HG03175 (cell line): Measurements from ENCODE around the gene ODC1.
A peak's percentile ranks its signal among the peaks of the same experiment; 100 is the strongest.
"Not testable (repeated sequence)": the region's sequence is repeated elsewhere in the genome, so short reads cannot be mapped to it uniquely, and the experiment has no call there.

Source experiments
- ATAC-seq: cut with Tn5 transposase; IDR thresholded peaks from one replicate; pipeline ENCODE4 v1.9.1; 2021; ENCODE audit warnings: mild to moderate bottlenecking, moderate library complexity; ENCODE audit not compliant: unreplicated experiment

The ODC1 gene

DNA sequence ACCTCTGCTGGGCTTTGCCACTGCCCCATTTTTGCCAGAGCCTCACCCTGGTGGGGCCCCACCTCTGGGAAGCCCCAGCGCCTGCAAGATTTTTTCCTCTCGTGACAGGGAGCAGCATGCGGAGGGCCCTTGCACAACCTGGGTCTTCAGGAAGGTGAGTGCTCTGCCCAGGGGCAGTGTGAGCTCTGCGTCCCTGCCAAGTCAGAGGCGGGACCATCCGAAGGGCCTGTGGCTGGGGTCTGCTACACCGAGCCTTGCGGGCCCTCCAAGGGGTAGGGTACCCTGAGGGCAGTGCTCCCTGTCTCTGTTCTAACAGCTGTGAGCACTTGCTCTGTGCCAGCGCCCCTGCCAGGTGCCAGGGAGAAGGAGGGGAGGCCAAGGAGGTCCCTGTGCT, 5.8 kb upstream of the ODC1 start:
- ATAC-seq: no peak

DNA sequence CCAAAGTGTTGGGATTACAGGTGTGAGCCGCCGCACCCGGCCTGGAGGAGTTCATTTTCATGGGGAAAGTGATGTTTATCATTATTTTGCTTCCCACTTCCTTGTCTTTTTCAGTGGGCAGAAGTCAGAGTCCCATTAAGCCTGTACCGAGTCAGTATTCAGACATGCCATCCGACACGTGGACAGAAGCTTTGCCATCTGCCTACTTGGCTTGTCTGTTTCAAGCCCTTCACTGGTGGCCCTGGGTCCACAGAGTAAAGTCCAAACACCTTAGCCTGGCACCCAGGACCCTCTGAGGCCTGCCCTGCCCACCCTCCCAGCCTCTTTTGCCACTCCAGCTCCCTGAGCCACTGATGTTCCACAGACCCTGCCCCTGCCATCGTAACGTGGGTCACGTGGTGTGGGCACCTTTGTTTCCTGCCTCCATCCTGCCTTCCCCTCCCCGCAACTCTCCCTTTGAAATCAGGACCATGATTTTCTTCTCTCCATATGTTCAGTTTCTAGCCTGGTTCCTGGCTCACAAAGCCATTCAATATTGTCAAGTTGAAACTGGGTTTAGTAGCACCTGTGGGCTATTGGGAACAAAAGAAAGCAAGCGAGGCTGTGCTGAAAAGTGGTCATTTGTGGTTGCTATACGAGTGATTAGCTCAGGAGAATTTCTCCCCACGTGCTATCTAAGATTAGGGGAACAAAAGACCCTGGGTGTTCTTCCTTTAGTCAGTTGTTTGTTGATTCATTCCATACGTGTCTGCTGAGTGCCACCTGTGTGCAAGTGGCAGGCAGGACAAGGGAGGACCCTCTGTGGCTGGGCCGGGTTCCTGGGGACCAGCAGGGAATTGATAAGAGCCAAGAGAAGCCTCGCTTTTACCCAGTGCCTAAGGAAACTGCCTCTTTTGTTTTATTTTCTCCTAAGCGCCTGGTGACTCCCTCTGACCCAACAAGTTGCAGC, 5.1 kb upstream of the ODC1 start:
- no peak for ATAC-seq

DNA sequence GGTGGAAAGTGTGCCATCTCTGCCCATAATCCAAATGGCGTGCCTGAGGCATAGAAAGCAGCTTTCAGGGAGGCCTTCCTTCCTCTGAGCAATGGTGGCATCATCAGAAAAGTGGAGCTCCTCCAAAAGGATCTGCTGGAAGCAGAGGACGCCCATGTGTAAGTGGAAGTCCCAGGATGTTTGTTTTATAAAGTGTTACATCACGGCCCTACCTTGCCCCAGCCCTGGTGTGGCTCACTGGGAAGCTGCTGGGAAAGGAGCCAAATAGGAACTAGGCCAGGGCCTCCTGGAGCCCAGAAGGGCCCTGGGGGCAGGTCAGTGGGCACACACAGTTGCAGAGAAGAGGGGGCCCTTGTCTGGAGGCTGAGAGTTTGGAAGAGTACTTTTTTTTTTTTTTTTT, 4.2 kb upstream of the ODC1 start:
- no peak for ATAC-seq

DNA sequence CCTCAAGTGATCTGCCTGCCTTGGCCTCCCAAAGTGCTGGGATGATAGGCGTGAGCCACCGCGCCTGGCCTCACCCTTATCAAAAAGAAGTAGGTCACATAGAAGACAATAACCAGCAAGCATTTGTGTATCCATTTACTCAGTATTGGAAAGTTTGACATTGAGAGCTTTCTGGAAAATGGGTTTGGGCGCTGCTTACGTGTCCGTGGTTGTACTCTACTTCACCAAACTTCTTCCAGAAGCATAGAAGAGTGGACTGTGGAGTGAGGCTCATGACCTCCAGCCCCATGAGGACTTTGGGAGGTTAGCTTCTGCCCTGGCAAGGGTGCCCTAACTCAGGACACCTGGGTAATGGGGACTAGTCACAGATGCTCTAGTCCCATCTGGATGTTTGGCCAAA, 3.7 kb upstream of the ODC1 start:
- no peak for ATAC-seq

DNA sequence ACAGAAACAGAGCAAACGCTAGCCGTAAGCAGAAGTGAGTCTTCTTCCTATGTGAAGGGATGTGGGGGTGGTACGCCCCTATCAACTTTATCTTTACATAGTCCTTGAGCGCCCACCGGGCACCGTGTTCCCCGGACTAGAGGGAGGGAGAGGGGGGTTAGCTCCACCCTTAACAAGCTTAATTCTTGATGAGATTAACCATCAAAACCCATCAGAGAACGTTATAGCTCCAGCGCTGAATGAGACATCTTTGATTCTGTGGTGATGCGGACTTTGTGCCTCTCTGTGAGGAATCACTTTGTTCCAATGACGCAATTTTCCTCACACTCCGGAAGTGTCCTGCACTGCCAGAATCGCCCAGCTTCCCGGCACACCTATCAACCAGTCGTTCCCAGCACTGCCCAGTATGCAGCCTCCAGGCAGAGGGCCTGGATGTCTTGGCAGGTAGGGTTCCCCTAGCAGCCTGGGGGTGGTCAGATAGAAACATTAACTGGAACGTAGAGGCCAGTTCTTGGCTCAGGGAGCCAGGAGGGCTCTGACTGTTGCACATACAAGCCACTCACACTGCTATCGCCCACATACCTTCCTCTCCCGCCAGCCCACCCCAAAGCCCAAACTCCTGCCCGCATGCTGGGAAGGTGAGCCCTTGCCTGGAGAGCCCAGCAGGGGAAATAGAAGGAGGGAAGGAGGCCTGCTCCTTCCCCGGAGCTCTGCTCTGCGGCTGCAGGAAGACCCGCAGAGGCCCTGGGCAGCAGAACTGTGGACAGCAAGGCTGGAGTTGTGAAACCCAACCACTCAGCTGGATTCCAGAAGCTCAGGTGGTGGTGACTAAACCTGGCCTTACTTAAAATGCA, 1.9 kb upstream of the ODC1 start:
- ATAC-seq: no peak

DNA sequence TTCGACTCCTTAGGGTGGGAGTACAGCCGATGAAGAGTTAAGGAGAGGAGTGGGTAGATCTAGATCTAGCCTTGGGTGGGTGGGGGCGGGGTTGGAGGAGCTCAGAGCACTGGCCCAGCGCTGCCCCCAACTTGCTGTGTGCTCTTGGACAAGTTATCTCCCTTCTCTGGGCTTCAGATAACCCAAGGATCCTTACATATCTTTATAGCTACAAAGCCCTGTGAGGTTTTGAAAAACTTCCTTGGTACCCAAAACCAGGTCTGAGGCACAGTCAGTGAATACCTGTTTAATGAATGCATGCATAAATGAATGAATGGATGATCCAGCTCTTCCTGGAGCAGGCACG, 1.3 kb upstream of the ODC1 start:
- ATAC-seq: no peak

DNA sequence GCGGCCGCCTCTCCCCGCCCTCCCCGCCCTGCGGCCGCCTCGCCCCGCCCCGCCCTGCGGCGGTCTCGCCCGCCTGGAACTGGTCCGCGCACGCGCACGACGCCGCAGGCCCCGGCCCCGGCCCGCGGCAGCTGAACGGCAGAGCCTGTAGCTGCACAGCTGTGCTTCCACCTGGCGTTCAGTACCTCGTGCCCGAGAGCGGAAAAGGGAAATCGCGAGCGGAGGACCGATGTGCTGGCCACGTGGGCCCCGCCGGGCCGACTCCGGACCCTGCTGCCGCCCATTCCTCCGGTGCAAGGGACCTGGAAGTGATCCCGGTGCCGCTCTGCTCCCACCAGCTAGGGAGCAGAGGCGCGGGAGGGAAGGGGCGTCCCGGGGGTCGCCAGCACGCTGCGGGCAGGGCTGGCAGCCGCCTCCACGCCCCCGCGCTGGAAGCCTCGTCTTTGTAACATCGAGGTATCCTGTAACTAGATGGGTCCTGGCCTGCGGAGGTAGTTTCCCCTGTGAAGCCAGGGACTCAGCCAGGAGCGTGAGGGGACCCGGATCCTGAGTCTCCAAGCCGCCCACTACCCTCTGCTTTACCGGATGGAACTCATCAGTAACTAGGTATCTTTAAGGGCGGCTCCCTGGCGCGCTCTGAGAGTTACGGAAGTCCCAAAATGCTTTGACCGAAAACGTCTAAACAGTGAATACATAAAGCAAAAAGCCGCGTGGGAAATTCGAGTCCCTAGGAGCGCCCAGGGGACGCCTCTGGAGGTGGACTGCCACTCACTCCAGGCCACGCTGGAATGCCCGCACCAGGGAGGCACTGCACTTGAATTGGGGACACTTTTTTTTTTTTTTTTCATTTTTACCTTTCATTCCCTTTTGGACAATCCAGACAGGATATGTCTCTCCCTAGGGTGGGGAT, 704 bp upstream of the ODC1 start:
- peak; percentile 68 for ATAC-seq

DNA sequence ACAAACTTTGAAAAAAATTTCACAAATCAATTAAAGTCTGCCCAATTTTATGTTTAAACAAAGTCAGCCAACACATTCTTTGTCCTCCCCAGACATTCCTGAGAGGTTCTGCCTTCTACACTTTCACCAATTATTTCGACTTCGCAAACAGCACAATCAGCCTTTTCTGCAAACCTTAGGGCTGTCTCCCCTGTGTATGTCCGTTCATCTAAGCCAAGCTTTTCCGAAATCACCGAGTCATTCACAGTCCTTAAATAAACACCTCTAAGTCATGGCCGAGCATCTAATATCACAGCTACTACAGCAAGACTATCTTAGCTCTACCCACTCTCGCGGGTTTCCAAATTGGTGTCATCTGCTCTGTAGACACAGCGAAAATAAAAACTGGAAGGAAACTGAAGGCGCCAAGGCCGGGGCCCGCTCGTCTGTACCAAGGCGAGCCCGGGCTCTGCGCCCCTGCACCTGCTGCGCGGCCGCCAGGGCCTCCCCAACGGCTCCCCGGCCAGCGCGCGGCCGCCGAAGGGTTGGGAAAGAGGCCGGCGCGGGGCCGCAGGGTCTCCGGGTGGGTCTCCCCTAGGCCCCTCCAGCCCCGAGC, 730 bp downstream of the ODC1 start:
- ATAC-seq: peak; percentile 19

DNA sequence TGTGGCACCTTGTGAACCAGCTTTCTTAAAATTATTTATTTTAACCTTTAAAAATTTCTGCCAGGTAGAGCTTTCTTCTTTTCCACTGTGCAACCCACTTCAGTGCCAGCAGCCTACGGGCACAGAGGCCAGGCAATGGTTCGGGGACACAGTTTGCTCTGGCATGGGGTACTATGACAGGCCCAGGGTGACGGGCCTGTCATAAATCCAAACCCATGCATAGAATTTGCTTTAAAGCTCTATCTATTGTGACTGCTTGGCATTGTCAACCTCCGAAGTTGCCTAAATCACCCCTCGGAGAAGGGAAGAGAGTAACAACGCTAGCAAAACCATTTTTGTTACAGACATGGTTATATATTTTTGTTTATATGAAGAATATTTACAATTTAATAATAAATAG, 1.5 kb downstream of the ODC1 start:
- no peak for ATAC-seq

DNA sequence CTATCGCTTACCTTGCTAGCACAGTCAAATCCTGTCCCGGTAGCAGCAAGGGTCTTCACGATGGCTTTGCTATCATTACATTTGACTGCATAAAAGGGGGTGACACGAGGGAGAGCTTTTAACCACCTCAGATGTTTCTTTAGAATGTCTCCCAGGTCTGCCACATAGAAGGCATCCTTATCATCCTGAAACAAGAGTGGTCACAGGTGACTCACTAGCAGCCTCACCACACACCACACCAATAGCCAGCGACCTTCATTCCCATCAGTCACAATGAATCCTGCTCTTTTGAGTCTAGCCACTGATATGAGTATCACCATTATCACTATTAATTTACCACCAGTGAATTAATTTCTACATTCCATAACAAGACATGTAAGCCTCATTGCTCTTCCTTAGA, 3.7 kb downstream of the ODC1 start:
- ATAC-seq: no peak

DNA sequence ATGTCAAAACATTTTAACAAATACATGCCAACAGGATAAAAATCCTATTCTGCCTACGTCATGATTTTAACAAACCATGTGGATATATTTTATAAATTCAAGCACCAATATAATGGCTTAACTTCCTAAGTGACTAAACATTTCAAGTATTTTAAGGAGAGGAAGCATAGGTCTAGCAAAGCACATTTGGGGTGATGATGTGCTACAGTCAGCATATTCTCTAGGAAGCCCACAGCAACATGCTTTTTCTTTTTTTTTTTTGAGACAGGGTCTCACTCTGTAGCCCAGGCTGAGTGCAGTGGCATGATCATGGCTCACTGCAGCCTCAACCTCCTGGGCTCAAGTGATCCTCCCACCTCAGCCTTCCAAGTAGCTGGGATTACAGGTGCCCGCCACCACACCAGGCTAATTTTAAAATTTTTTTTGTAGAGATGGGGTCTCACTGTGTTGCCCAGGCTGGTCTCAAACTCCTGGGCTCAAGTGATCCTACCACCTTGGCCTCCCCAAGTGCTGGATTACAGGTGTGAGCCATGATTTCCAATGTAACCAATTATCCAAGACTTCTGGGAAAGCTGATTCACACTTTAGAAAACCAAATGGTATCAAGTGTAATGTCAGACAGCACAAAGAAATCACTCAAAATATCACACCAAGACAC, 5.5 kb downstream of the ODC1 start:
- not testable (repeated sequence) for ATAC-seq

DNA sequence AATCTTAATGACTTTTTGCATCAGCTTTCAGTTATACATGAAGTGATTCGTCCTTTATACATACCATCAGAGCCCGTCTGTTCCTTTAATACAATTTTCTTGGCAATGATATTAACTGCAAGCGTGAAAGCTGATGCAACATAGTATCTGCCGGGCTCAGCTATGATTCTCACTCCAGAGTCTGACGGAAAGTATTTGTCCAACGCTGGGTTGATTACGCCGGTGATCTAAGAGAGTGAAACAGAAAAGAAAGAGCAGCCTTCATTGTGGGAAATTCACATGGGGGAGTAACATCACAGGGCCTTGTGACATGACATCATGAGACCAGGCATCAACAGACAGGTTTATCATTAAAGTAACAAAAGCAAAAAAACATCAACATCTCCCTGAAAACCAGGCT, 6.2 kb downstream of the ODC1 start:
- ATAC-seq: no peak

DNA sequence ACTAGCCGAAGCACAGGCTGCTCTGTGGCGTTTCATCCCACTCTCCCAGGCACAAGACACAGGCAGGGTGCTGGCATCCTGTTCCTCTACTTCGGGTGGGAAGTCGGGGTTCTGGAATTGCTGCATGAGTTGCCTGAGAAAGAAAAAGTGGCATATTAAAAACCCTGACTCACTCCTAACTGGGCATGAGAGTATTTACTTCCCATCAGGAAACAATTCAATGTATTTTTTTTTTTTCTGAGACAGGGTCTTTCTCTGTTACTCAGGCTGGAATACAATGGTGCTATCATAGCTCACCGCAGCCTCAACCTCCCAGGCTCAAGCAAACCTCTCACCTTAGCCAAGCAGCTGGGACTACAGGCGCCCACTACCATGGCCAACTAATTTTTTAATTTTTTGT, 7.4 kb downstream of the ODC1 start:
- ATAC-seq: no peak

DNA sequence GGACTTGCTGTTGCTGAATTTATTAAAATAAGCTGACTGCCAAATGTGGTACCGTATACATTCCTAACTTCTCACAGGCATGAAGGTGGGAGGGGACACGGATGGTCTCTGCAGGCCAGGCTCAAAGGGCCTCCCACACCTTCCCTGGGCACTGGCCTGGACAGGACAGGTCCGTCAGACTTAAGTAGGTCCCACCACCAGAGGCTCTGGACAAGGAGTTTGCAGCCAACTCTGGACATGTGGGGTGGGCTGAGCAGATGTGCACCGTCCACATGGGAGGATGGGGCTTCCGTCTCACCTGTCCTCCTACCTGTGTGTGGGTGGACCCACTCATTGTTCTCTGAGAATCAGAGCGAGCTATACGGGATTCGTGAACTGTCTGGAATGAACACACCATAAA, 8.2 kb downstream of the ODC1 start:
- ATAC-seq: no peak

DNA sequence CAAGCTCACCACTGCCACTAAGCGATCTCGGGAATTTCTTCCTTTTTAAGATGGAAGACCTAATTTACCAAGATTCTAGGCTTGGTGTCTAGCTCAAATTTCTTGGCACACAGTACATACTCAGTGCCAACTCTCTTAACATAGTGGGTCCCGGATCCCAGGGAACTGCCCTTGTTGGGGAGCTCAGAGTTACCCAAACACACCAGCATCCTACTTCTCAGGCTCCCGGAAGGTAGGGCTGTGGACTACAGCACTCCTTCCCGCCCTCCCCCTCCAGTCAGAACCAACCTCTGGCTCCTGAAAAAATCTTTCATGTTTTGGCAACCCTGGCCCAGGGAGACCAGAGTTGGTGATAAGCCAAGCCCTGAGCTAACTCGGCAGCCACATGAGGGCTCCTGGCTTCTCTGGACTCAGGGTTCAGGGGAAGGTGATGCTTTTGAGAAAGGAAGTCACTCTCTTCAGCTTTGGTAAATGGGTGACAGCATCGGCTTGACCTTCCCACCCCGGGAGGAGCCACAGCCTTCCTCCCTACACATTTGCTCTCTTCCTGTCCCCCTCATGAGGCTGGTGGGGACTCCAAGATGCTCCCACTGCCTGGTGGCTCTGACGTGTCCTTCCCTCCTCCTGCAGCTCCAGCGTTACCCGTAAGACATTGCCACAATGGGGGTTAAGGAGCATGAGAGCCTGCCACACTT, 8.8 kb downstream of the ODC1 start:
- ATAC-seq: no peak

DNA sequence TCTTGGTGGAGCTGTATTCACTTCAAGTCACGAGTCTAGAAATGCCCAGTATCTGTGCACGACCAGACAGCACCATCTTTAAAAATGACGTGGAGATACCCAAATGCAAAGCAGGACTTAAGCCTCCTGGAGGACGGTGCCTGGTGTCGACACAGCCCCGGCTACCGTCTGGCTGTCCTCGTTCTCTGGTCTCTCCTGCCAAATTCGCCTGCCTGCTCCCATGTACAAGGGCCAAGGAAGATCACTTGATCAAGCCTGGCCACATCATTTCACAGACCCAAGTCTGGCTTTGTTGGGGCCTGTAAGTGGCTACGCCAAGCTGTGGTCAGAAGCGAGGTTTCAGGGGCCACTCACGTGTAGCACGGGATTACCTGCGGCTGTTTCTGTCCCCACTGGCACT, 9.4 kb downstream of the ODC1 start:
- ATAC-seq: no peak

DNA sequence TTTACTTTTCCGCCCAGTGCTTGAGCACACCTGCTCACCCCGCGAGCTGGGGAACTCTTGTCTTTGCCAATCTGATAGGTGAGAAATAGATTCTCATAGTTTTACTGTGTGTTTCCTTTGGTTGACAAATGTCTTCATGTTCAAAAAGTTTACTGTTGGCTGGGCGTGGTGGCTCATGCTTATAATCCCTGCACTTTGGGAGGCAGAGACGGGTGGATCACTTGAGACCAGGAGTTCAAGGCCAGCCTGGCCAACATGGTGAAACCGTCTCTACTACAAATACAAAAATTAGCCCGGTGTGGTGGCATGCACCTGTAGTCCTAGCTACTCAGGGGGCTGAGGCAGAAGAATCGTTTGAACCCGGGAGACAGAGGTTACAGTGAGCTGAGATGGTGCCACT, 10.3 kb downstream of the ODC1 start:
- ATAC-seq: no peak

DNA sequence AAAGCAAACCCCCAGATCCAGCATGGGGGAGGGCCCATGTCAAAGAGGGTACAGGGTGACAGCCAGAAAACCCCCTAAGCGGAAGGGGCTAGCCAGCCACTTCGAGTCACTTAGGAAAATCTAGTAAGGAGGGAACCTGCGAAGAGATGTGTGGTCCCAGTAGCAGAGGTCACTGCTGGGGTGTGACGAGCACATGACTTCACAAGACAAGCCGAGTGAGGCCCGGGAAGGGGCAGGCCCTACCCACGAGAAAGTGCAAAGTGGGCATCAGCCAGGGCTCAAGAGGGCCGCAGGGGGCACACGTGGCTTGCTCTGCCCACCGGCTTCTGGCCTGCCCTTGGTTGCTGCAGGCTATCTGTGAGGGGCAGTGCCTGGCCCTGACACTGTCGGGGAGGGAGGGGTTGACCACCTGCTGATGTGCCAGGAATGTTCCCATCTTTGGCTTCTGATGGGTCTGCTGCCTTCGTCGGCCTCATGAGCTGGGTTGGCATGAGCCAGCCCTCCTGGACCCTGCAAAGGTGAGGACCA, 11.5 kb downstream of the ODC1 start:
- no peak for ATAC-seq

DNA sequence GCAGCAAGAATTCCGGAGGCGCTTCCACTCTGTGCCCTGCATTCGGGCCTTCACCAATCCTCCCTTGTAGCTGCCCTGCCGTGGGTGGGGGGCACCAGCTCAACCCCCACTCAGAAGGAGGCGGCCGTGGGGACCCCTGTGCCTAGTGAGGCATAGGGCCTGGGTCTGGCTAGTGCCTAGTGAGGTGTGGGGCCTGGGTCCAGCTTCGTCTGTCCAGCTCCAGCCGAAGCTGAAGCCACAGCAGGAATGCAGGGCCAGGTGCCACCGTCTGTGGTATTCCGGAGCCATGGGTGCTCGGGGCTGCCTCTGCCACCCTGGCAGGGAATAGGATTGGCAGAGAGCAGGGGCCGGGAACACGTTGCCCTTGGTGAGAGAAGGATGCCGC, 12.3 kb downstream of the ODC1 start:
- no peak for ATAC-seq
